Central memory CD8-positive, alpha-beta T cell (primary cell): Measurements from ENCODE around the gene MFRP.

ENCODE experiments used
- ATAC-seq: fragments of 150-1000 bp; cut with Tn5 transposase; replicated peaks from 2 replicates; pipeline ENCODE4 v1.10.0; 2022; ENCODE audit warnings: mild to moderate bottlenecking, moderate FRiP score, moderate number of reproducible peaks; ENCODE audit not compliant: poor library complexity, severe bottlenecking; ENCODE audit errors: extremely low read depth
- DNase-seq, 2 donors: peaks; one replicate each; pipeline ENCODE4 v3.0.0; 2021; ENCODE audit warnings: low spot score in 2 of 2
- H3K27ac Mint-ChIP-seq: one replicate; pipeline ENCODE4 v1.8.0; 2022; ENCODE audit warnings: low read depth, mild to moderate bottlenecking, moderate library complexity, mixed read lengths
- H3K27me3 Mint-ChIP-seq: one replicate; pipeline ENCODE4 v1.8.0; 2022; ENCODE audit warnings: mixed read lengths
- H3K36me3 Mint-ChIP-seq: one replicate; pipeline ENCODE4 v1.8.0; 2022; ENCODE audit warnings: mild to moderate bottlenecking, moderate library complexity, mixed read lengths; ENCODE audit not compliant: insufficient read depth
- H3K4me1 Mint-ChIP-seq: one replicate; pipeline ENCODE4 v1.8.0; 2022; ENCODE audit warnings: mixed read lengths
- H3K4me3 Mint-ChIP-seq: one replicate; pipeline ENCODE4 v1.8.0; 2022; ENCODE audit warnings: mild to moderate bottlenecking, moderate library complexity, mixed read lengths
- H3K9me3 Mint-ChIP-seq: one replicate; pipeline ENCODE4 v1.8.0; 2022; ENCODE audit warnings: mixed read lengths

MFRP gene

GRCh38 chr11:119309411-119309810, 37.1 kb downstream of the MFRP start:
- H3K4me1 Mint-ChIP-seq, result no peaks in the 10 kb centered on the region
- peaks cover 5% of the 10 kb centered on the region for H3K27me3 Mint-ChIP-seq
- H3K36me3 Mint-ChIP-seq, result peaks cover 2% of the 10 kb centered on the region
- H3K4me3 Mint-ChIP-seq, result no peak overlapping the region
- ATAC-seq (no peak), DNase-seq (no peak)
- H3K9me3 Mint-ChIP-seq, result no peaks in the 10 kb centered on the region
- H3K27ac Mint-ChIP-seq, result no peak overlapping the region

GRCh38 chr11:119307974-119308373, 38.5 kb downstream of the MFRP start:
- Mint-ChIP-seq H3K36me3 (peaks cover 8% of the 10 kb centered on the region), H3K27ac (no peak overlapping the region)

GRCh38 chr11:119307219-119307618, 39.3 kb downstream of the MFRP start:
- Mint-ChIP-seq H3K27me3 (no peaks in the 10 kb centered on the region), H3K27ac (no peak overlapping the region), H3K9me3 (no peaks in the 10 kb centered on the region), H3K4me3 (no peak overlapping the region), H3K4me1 (no peaks in the 10 kb centered on the region), H3K36me3 (peaks cover 12% of the 10 kb centered on the region)
- ATAC-seq, result no peak
- no peak for DNase-seq

More at GRCh38 chr11:119307974-119308373, 38.5 kb downstream of the MFRP start:
- H3K4me1 Mint-ChIP-seq, result no peaks in the 10 kb centered on the region
- DNase-seq, result no peak
- H3K4me3 Mint-ChIP-seq, result no peak overlapping the region
- no peaks in the 10 kb centered on the region for H3K9me3 Mint-ChIP-seq
- no peaks in the 10 kb centered on the region for H3K27me3 Mint-ChIP-seq
- no peak for ATAC-seq

- DNase-seq, result no peak
- peak; percentile 28 for ATAC-seq
- H3K36me3 Mint-ChIP-seq, result peaks cover 13% of the 10 kb centered on the region
- no peaks in the 10 kb centered on the region for H3K4me1 Mint-ChIP-seq
- H3K4me3 Mint-ChIP-seq, result no peak overlapping the region
- no peaks in the 10 kb centered on the region for H3K27me3 Mint-ChIP-seq
- no peak overlapping the region for H3K27ac Mint-ChIP-seq
- H3K9me3 Mint-ChIP-seq, result no peaks in the 10 kb centered on the region
Observed at GRCh38 chr11:119306373-119306890, 40.1 kb downstream of the MFRP start.

- Mint-ChIP-seq H3K27ac (peak overlapping the region; percentile 56), H3K4me3 (no peak overlapping the region), H3K9me3 (no peaks in the 10 kb centered on the region), H3K27me3 (no peaks in the 10 kb centered on the region), H3K4me1 (no peaks in the 10 kb centered on the region), H3K36me3 (peaks cover 13% of the 10 kb centered on the region)
- DNase-seq, result no peak
- ATAC-seq, result no peak
Observed at GRCh38 chr11:119305556-119306372, 40.7 kb downstream of the MFRP start.

- Mint-ChIP-seq H3K27ac (no peak overlapping the region), H3K4me1 (no peaks in the 10 kb centered on the region), H3K9me3 (no peaks in the 10 kb centered on the region), H3K27me3 (no peaks in the 10 kb centered on the region), H3K4me3 (no peak overlapping the region), H3K36me3 (peaks cover 32% of the 10 kb centered on the region)
- no peak for ATAC-seq
- no peak for DNase-seq
Observed at GRCh38 chr11:119303227-119303718, 43.2 kb downstream of the MFRP start.

GRCh38 chr11:119300198-119300964, 46.1 kb downstream of the MFRP start:
- no peaks in the 10 kb centered on the region for H3K9me3 Mint-ChIP-seq
- DNase-seq (no peak), ATAC-seq (no peak)
- no peaks in the 10 kb centered on the region for H3K4me1 Mint-ChIP-seq
- H3K36me3 Mint-ChIP-seq, result peaks cover 38% of the 10 kb centered on the region
- H3K27ac Mint-ChIP-seq, result no peak overlapping the region
- no peaks in the 10 kb centered on the region for H3K27me3 Mint-ChIP-seq
- H3K4me3 Mint-ChIP-seq, result no peak overlapping the region

- H3K36me3 Mint-ChIP-seq, result peaks cover 38% of the 10 kb centered on the region
- ATAC-seq, result no peak
- DNase-seq, result no peak
- no peaks in the 10 kb centered on the region for H3K27me3 Mint-ChIP-seq
- H3K4me1 Mint-ChIP-seq, result no peaks in the 10 kb centered on the region
- H3K27ac Mint-ChIP-seq, result no peak overlapping the region
- no peaks in the 10 kb centered on the region for H3K9me3 Mint-ChIP-seq
- no peak overlapping the region for H3K4me3 Mint-ChIP-seq
Observed at GRCh38 chr11:119299416-119299815, 47.1 kb downstream of the MFRP start.

GRCh38 chr11:119298726-119299125, 47.8 kb downstream of the MFRP start:
- Mint-ChIP-seq H3K9me3 (no peaks in the 10 kb centered on the region), H3K4me1 (no peaks in the 10 kb centered on the region), H3K36me3 (peaks cover 38% of the 10 kb centered on the region), H3K27ac (no peak overlapping the region), H3K27me3 (no peaks in the 10 kb centered on the region), H3K4me3 (no peak overlapping the region)
- DNase-seq (no peak), ATAC-seq (no peak)

- no peaks in the 10 kb centered on the region for H3K4me1 Mint-ChIP-seq
- no peaks in the 10 kb centered on the region for H3K27me3 Mint-ChIP-seq
- H3K36me3 Mint-ChIP-seq, result peaks cover 31% of the 10 kb centered on the region
- DNase-seq, result no peak
- no peak overlapping the region for H3K4me3 Mint-ChIP-seq
- H3K27ac Mint-ChIP-seq, result no peak overlapping the region
- ATAC-seq, result no peak
- H3K9me3 Mint-ChIP-seq, result no peaks in the 10 kb centered on the region
Observed at GRCh38 chr11:119297938-119298337, 48.6 kb downstream of the MFRP start.

- no peaks in the 10 kb centered on the region for H3K27me3 Mint-ChIP-seq
- H3K4me1 Mint-ChIP-seq, result no peaks in the 10 kb centered on the region
- ATAC-seq (no peak), DNase-seq (no peak)
- H3K9me3 Mint-ChIP-seq, result no peaks in the 10 kb centered on the region
- H3K36me3 Mint-ChIP-seq, result peaks cover 26% of the 10 kb centered on the region
- H3K27ac Mint-ChIP-seq, result no peak overlapping the region
- no peak overlapping the region for H3K4me3 Mint-ChIP-seq
Observed at GRCh38 chr11:119295178-119295577, 51.3 kb downstream of the MFRP start.

GRCh38 chr11:119293461-119293860, 53.0 kb downstream of the MFRP start:
- Mint-ChIP-seq H3K9me3 (no peaks in the 10 kb centered on the region), H3K36me3 (peaks cover 15% of the 10 kb centered on the region)
- no peak for ATAC-seq

More at GRCh38 chr11:119293461-119293860, 53.0 kb downstream of the MFRP start:
- H3K4me3 Mint-ChIP-seq, result no peak overlapping the region
- DNase-seq, result no peak
- H3K27ac Mint-ChIP-seq, result no peak overlapping the region
- H3K4me1 Mint-ChIP-seq, result no peaks in the 10 kb centered on the region
- H3K27me3 Mint-ChIP-seq, result no peaks in the 10 kb centered on the region
